Kidney (tissue), 14 donors: ENCODE results near the gene MACROD1. TPM values are rescaled to one million over a fixed set of nuclear protein-coding genes. Genes with fewer than 3 reads are reported as not detected.

ENCODE experiments used
- DNase-seq, 5 donors: peaks; one replicate each; pipeline ENCODE4 v3.0.0-alpha.2; 2013 to 2020
- FAIRE-seq: peaks from 2 replicates; lab custom pipeline; 2012; peaks lifted over from hg19 to GRCh38; lab: Jason Lieb, UNC
- H3K27ac ChIP-seq, 2 donors: one replicate each; pipeline ENCODE4 v1.7.0; 2013; ENCODE audit warnings: low read depth in 2 of 2, low read length in 2 of 2, inconsistent platforms in 1 of 2
- H3K27me3 ChIP-seq: one replicate; pipeline ENCODE4 v1.7.1; 2013; ENCODE audit warnings: low read length, inconsistent platforms; ENCODE audit not compliant: control insufficient read depth, insufficient read depth
- H3K36me3 ChIP-seq, 3 donors: one replicate each; pipeline versions ENCODE4 v1.7.0 to v1.7.1; 2013; ENCODE audit warnings: low read length in 3 of 3, control low read depth in 1 of 3, inconsistent platforms in 1 of 3; ENCODE audit not compliant: insufficient read depth in 3 of 3, control insufficient read depth in 2 of 3
- H3K4me1 ChIP-seq, 3 donors: one replicate each; pipeline versions ENCODE4 v1.7.0 to v1.7.1; 2013; ENCODE audit warnings: low read length in 3 of 3, inconsistent platforms in 1 of 3, low read depth in 1 of 3; ENCODE audit not compliant: control insufficient read depth in 2 of 3, insufficient read depth in 2 of 3
- H3K4me3 ChIP-seq, 3 donors: one replicate each; pipeline versions ENCODE4 v1.7.0 to v1.8.1; 2013; ENCODE audit warnings: low read length in 3 of 3, control low read depth in 1 of 3, inconsistent platforms in 1 of 3
- H3K9ac ChIP-seq, 3 donors: one replicate each; pipeline versions ENCODE4 v1.7.0 to v1.7.1; 2013; ENCODE audit warnings: low read length in 3 of 3, control low read depth in 1 of 3, inconsistent platforms in 1 of 3
- H3K9me3 ChIP-seq, 3 donors: one replicate each; pipeline versions ENCODE4 v1.7.0 to v1.7.1; 2013; ENCODE audit warnings: low read length in 3 of 3, control low read depth in 1 of 3, inconsistent platforms in 1 of 3; ENCODE audit not compliant: control insufficient read depth in 2 of 3, insufficient read depth in 1 of 3
- intact Hi-C: fragments of 100-400 bp; cut with DNase I; formaldehyde crosslinking; loops from one replicate; pipeline ENCODE4 v1.11.1; 2022
- polyA plus RNA-seq: library from polyadenylated mRNA; stranded (reverse); fragments of 350-450 nt; fragmentation: Illumina TruSeq; extraction: RNeasy Lipid Tissue Mini Kit (QIAGEN cat#74804); gene quantifications from one replicate; pipeline ENCODE4 v1.2.3, GENCODE V29; 2014; ENCODE audit warnings: low read depth, low replicate concordance; ENCODE audit not compliant: insufficient read depth
- total RNA-seq: library from RNA; stranded (reverse); fragmentation: NEBNext Ultra II Directional; extraction: Animal tissue kit (Norgen Biotek cat#: 25700); gene quantifications from one replicate; pipeline ENCODE4 v1.2.1, GENCODE V29; 2021
- TF ChIP-seq, protein P1 (sequence below): IDR thresholded peaks from 3 replicates; pipeline ENCODE4 v1.5.1; 2012; ENCODE audit warnings: mild to moderate bottlenecking, moderate library complexity, borderline replicate concordance; ENCODE audit not compliant: insufficient read depth; ENCODE audit errors: extremely low read depth
- donor health status: control.
- donor health status: control.
- donor health status: control.
- donor health status: control.
- donor health status: control.
- donor health status: DM: yes; HTN: yes; CAD: no.
- donor health status: Normal renal cell carcinoma (clear cell type).

MACROD1 gene
- total and polyA plus RNA-seq, 2 donors from 2014 or later = 27.8 to 176 TPM

DNA sequence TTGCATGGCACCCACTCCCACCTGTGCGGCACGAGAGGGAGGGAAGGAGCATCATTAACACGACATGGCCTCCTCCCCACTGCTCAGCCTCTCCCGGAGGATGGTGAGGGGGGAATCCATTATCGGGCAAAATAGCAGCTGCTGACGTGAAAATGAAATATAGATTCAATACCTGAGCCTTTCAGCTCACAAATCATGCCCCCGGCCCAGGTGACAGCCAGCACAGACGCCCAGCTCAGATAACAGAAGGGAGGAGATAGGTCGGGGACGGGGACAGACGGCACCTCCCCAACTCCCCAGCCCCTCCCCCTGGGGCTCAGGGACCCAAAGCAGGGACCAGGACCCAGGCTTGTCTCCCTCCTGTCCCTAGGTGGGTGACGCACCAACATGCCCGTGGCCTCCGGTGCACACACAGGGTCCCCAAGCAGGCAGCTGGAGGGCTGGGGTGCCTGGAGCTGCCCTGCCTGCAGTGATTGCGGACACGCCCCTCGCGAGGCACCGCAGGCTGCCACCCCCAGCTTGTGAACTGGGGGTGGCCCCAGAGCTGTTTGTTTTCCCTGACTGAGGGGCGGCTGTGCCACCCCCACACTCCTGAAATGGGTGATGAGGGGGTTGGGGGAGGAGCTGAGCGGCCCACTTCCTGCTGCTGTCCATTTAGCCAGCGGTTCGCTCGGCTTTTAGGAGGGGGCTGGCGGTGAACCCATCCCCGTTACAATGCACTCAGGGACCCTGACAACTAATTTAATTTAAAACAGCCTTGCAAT, 98.5 kb downstream of the MACROD1 start:
- TF ChIP-seq, protein P1, sequence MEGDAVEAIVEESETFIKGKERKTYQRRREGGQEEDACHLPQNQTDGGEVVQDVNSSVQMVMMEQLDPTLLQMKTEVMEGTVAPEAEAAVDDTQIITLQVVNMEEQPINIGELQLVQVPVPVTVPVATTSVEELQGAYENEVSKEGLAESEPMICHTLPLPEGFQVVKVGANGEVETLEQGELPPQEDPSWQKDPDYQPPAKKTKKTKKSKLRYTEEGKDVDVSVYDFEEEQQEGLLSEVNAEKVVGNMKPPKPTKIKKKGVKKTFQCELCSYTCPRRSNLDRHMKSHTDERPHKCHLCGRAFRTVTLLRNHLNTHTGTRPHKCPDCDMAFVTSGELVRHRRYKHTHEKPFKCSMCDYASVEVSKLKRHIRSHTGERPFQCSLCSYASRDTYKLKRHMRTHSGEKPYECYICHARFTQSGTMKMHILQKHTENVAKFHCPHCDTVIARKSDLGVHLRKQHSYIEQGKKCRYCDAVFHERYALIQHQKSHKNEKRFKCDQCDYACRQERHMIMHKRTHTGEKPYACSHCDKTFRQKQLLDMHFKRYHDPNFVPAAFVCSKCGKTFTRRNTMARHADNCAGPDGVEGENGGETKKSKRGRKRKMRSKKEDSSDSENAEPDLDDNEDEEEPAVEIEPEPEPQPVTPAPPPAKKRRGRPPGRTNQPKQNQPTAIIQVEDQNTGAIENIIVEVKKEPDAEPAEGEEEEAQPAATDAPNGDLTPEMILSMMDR = no peak
- no peak overlapping the region for H3K9ac ChIP-seq
- no peak overlapping the region for H3K4me3 ChIP-seq
- H3K36me3 ChIP-seq = no peaks in the 10 kb centered on the region
- intact Hi-C loops = no loop called here
- H3K9me3 ChIP-seq = no peaks in the 10 kb centered on the region
- H3K27me3 ChIP-seq = peaks cover 2% of the 10 kb centered on the region
- DNase-seq (no peak), FAIRE-seq (no peak)
- no peaks in the 10 kb centered on the region for H3K4me1 ChIP-seq
- no peak overlapping the region for H3K27ac ChIP-seq

DNA sequence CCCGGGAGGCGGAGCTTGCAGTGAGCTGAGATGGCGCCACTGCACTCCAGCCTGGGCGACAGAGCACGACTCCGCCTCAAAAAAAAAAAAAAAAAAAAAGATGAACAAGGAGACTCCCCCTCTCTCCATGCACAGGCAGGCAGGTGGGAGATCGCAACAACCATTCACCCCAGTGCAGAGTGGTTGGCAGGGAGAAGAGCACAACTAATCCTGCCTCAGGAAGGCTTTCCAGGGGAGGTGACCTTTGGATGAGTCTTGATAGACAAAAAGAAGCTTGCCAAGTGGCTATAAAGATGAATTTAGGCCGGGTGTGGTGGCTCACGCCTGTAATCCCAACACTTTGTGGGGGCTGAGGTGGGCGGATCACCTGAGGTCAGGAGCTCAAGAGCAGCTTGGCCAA, 100.2 kb downstream of the MACROD1 start:
- no peak for FAIRE-seq
- intact Hi-C loops = no loop called here

DNA sequence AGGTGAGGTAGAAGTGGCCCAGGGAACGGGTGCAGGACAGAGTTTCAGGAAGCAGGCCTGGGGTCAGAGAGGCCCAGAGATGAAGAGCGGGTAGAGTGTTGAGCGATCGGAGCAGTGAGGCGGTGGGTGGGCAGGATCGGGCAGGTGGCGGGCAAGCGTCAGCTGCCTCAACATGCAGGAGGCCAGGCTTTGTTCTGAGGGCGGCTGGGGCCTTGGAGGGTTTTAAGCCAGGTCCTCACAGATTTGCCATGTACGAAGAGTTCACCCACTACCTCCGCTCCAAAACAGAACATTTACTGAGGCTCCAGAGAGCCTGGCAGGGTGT, 100.8 kb downstream of the MACROD1 start:
- H3K9ac ChIP-seq = no peak overlapping the region
- TF ChIP-seq, protein P1 = no peak
- FAIRE-seq (no peak), DNase-seq (no peak)
- H3K4me1 ChIP-seq = peaks cover 0 to 6% (median 0%) of the 10 kb centered on the region in 3 donors
- H3K27me3 ChIP-seq = peaks cover 2% of the 10 kb centered on the region
- H3K9me3 ChIP-seq = no peaks in the 10 kb centered on the region
- H3K4me3 ChIP-seq = no peak overlapping the region
- H3K27ac ChIP-seq = no peak overlapping the region
- no peaks in the 10 kb centered on the region for H3K36me3 ChIP-seq
- intact Hi-C loops = no loop called here

More for the DNA sequence above, 100.2 kb downstream of the MACROD1 start:
- H3K9ac ChIP-seq = no peak overlapping the region
- no peak overlapping the region for H3K27ac ChIP-seq
- H3K4me3 ChIP-seq = no peak overlapping the region
- no peak for DNase-seq
- H3K36me3 ChIP-seq = no peaks in the 10 kb centered on the region
- H3K27me3 ChIP-seq = peaks cover 2% of the 10 kb centered on the region
- peaks cover 0 to 6% (median 0%) of the 10 kb centered on the region in 3 donors for H3K4me1 ChIP-seq
- TF ChIP-seq, protein P1 = no peak
- H3K9me3 ChIP-seq = no peaks in the 10 kb centered on the region
